Effector memory CD4-positive, alpha-beta T cell (primary cell): ENCODE data around the gene CNOT6.

Experiments used
- DNase-seq, 3 donors: peaks; one replicate each; pipeline ENCODE4 v3.0.0-alpha.2; 2020
- H3K27ac ChIP-seq: 2 replicates; pipeline ENCODE4 v1.7.0; 2013; ENCODE audit warnings: mild to moderate bottlenecking, low read length, moderate library complexity; ENCODE audit not compliant: insufficient read depth, poor library complexity, severe bottlenecking
- H3K27me3 ChIP-seq: replicated peaks from 2 replicates; pipeline ENCODE4 v1.7.0; 2013; ENCODE audit warnings: mild to moderate bottlenecking, low read length; ENCODE audit not compliant: insufficient read depth, control insufficient read depth, poor library complexity, severe bottlenecking
- H3K36me3 ChIP-seq: 2 replicates; pipeline ENCODE4 v1.7.0; 2013; ENCODE audit warnings: mild to moderate bottlenecking, low read length, moderate library complexity; ENCODE audit not compliant: control insufficient read depth, insufficient read depth
- H3K4me1 ChIP-seq: 2 replicates; pipeline ENCODE4 v1.7.0; 2013; ENCODE audit warnings: low read length, mild to moderate bottlenecking; ENCODE audit not compliant: control insufficient read depth, insufficient read depth, poor library complexity, severe bottlenecking
- H3K4me3 ChIP-seq: 2 replicates; pipeline ENCODE4 v1.7.0; 2013; ENCODE audit warnings: low read length, low read depth, mild to moderate bottlenecking; ENCODE audit not compliant: insufficient read depth, poor library complexity, severe bottlenecking
- H3K9me3 ChIP-seq: 2 replicates; pipeline ENCODE4 v1.7.0; 2013; ENCODE audit warnings: mild to moderate bottlenecking, low read length, moderate library complexity; ENCODE audit not compliant: control insufficient read depth

Gene CNOT6

DNA sequence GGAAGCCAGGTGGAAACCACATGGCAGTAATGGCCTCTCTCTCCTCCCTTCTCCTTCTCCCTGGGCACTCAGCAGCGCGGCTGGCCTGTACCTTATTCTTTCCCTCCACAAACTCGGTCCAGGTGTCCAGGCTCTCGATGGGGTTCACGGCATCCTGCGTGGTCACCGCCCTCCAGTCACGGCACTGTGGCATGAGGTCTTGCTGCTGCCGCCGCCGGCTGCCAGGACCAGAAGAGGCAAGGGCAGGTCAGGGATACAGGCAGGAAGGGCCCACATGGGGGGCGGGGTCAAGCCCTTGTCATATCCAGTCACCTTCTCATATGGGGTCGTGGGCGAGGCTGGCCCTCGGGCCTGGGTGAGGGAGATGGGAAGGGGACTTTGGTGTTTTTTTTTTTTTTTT lies 129.7 kb downstream of the CNOT6 start:
- Histone ChIP-seq H3K4me3 (no peak overlapping the region), H3K27ac (no peak overlapping the region), H3K9me3 (no peaks in the 10 kb centered on the region), H3K36me3 (no peaks in the 10 kb centered on the region), H3K4me1 (no peaks in the 10 kb centered on the region), H3K27me3 (no peaks in the 10 kb centered on the region)
- no peak for DNase-seq

DNA sequence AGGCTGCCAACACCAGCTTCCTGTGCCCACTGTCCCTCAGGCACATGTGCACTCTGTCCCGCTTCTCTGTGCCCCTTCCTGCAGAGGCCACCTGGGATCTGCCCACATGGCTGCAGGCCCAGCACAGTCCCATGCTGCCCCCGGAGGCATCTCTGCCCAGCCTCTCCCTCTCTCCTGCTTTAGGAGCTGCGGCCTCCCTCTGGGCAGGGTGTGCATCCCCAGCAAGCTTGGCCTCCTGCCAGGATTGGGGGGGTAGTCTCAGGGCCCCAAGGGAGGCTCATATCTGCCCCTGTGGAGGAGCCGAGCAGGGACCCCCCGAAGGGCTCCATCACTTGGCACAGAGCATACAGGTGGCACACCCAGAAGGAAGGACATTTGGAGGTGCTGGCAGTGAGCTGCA lies 130.4 kb downstream of the CNOT6 start:
- Histone ChIP-seq H3K4me1 (no peaks in the 10 kb centered on the region), H3K27ac (no peak overlapping the region), H3K27me3 (no peaks in the 10 kb centered on the region), H3K4me3 (no peak overlapping the region), H3K9me3 (no peaks in the 10 kb centered on the region), H3K36me3 (no peaks in the 10 kb centered on the region)
- DNase-seq = no peak

DNA sequence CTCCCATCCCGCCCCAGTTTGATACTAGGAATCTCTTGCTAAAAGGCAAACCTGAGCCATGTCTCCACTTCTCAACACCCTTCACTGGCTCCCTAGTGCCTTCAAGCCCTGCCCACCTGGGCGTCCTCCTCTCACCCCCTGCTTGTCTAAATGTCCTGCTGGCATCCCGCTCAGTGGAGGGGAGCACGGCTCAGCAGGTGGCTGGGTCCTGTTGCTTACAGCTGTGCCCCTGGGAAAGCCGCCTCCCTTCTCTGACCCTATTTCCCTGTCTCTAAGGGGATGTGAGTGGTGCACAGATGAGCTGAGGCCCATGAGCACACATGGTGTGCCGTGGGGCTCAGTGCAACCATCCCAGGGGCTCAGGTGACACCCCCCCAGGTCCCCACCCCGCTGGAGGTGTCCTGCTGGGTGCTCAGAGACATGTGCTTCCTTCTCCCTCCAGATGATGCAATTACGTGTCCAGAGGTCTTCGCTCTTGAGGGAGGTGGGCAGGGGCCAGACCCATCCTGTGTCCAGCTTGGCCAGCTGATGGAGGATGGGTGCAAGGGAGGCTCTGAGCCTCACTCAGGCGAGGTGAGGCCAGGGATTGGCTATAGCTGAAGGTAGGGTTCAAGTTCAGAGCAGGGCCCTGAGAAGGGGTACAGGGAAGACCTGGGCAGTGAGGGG lies 131.1 kb downstream of the CNOT6 start:
- no peak for DNase-seq
- no peaks in the 10 kb centered on the region for H3K27me3 ChIP-seq
- no peak overlapping the region for H3K4me3 ChIP-seq
- H3K4me1 ChIP-seq = no peaks in the 10 kb centered on the region
- H3K9me3 ChIP-seq = no peaks in the 10 kb centered on the region
- no peaks in the 10 kb centered on the region for H3K36me3 ChIP-seq
- H3K27ac ChIP-seq = no peak overlapping the region

DNA sequence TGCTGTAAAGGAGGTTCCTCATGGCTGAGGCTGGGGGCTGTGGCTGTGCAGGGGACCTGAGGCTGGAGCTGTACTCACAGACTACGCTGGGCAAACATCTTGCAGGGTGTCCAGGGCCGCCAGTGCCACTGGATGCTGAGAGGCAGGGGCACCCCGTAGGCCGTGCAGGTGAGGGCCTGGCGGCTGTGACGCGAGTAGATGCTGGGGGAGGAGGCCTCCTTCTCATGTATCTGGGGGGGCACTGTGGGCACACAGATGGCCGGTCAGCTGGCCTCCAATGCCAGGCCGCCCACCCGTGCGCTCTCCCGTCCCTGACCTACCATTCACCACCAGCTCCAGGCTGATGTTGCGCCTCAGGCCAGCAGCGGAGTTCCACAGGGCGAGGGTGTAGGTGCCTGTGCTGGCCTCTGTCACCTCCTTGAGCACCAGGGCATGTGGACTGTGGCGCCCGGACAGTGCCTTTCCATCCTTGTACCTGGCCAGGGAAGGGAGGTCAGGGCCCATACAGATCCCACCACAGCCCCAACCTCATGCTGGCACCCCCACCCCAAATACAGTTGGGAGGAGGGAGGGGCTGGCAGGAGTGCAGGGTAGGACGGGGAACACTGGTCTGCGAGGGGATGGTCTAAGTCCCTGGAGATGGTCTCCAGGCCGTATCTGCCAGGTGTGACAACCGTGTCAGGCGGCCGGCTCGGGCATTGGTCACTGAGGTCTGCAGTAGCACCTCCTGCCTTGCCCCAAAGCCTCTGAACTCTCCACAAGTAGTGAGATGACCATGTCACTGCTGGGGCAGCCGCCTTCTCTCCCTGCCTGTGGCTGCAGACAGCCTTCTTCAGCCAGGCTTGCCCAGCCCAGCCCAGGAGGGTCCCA lies 131.8 kb downstream of the CNOT6 start:
- Histone ChIP-seq H3K27ac (no peak overlapping the region), H3K4me1 (no peaks in the 10 kb centered on the region), H3K36me3 (no peaks in the 10 kb centered on the region), H3K4me3 (no peak overlapping the region), H3K9me3 (no peaks in the 10 kb centered on the region), H3K27me3 (no peaks in the 10 kb centered on the region)
- no peak for DNase-seq

DNA sequence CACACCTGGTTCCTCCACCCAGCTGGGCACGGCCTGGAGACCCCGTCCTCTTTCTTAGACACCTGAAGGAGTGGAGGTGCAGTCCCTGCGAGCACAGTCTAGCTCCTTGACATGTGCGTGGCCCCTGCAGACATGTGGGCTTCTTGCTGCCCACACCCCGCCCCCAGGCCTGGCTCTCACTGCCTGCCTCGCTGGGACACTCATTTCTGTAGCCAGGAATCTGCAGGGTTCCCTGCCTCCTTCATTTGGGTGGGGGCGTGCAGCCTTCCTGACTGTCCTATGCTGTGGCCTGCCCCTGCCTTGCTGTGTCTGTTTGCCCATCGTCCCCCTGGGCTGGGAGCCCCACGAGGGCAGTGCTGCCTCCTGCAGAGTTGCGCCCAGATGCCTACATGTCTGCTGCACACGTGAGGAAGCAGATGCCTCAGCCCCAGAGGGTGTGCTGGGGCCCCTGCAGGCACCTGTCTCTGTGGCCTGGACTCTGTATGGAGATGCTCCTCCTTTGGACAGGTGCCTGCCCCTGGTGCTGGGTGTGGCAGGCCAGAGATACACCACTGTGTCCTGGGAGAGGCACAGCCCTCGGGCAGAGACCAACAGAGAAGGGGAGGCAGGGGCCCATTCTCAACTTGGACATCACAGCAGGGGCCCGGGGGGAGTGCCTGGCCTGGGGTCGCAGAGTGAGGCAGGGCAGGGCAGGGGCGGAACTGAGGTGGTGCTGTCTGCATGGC lies 132.6 kb downstream of the CNOT6 start:
- Histone ChIP-seq H3K27me3 (no peaks in the 10 kb centered on the region), H3K36me3 (no peaks in the 10 kb centered on the region), H3K9me3 (no peaks in the 10 kb centered on the region), H3K27ac (no peak overlapping the region), H3K4me1 (no peaks in the 10 kb centered on the region), H3K4me3 (no peak overlapping the region)
- DNase-seq = no peak

DNA sequence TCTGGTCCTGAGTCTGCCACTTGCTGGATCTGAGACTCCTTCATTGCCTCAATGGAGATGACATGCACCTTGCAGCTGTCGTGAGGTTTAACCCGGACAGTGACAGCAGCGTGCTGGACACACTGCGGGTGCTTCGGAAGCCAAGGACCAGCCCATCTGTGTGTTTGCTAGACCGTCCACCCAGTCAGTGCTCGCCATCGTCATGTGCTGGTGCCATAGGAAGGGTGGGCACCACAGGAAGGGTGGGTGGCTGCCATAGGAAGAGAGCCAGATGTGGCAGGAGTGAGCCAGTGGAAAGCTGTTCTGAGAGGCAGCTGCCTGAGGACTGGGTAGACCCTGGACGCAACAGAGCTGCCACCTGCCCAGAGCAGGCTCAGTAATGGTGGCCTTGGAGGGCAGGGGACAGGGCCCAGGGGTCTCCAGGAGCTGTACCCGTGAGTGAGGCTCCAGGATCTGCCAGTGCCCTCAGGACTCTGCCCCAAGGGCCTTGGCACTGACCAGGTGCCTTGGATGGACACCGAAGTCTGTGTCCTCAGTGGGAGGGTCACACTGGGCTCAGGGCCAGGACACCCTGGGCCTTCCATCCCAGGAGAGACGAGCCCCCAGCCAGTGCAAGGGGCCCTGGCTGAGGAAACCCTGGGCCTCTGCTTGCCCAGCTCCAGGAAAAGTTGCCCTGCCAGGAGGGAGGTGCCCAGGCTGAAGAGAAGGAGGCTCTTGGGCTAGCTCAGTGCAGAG lies 133.4 kb downstream of the CNOT6 start:
- Histone ChIP-seq H3K4me3 (no peak overlapping the region), H3K9me3 (no peaks in the 10 kb centered on the region), H3K27ac (no peak overlapping the region), H3K4me1 (no peaks in the 10 kb centered on the region), H3K36me3 (no peaks in the 10 kb centered on the region), H3K27me3 (no peaks in the 10 kb centered on the region)
- DNase-seq = no peak
